Brain microvascular endothelial cell (primary cell): ENCODE data around the gene HOXA5.
A peak's percentile ranks its signal among the peaks of the same experiment; 100 is the strongest.

Source experiments
- DNase-seq: peaks from one replicate; pipeline ENCODE4 v3.0.0-alpha.2; 2020
- H3K27ac ChIP-seq: fragments of 250-450 bp; sonication (Bioruptor Pico); 2 replicates; pipeline ENCODE4 v1.5.1; 2020; ENCODE audit warnings: mild to moderate bottlenecking, moderate library complexity
- H3K27me3 ChIP-seq: fragments of 250-450 bp; sonication (Bioruptor Pico); replicated peaks from 2 replicates; pipeline ENCODE4 v1.5.1; 2020; ENCODE audit warnings: mild to moderate bottlenecking
- H3K36me3 ChIP-seq: fragments of 250-450 bp; sonication (Bioruptor Pico); replicated peaks from 2 replicates; pipeline ENCODE4 v1.5.1; 2020; ENCODE audit warnings: mild to moderate bottlenecking
- H3K4me3 ChIP-seq: 2 replicates; pipeline ENCODE4 v1.5.1; 2011; ENCODE audit warnings: low read depth, mild to moderate bottlenecking, control low read depth, low read length, moderate library complexity
- CTCF ChIP-seq: IDR thresholded peaks from 2 replicates; pipeline ENCODE4 v1.5.1; 2011; ENCODE audit warnings: low read depth, mild to moderate bottlenecking, moderate library complexity, low read length, control low read depth, inconsistent platforms; ENCODE audit errors: missing control alignments
- in situ Hi-C: cut with HindIII; loops from 2 replicates; pipeline ENCODE4 v1.10.0; 2017; ENCODE audit warnings: low sequenced_read_pairs, low pct_ligation_motif_present

The HOXA5 gene

GRCh38 chr7:27095897-27096767 lies 47.3 kb downstream of the HOXA5 start, which contains the start of gene HOXA1:
Gene HOXA1, minus strand, starts transcription at chr7:27096000. Its CDS starts 88 bp downstream, at chr7:27095912.
- peak within 1 kb of the TSS; percentile 68 for H3K4me3 ChIP-seq
- DNase-seq: no peak
- in situ Hi-C loops: no loop called here
- no peak for TF ChIP-seq CTCF
- H3K27ac ChIP-seq: no peak within 1 kb of the TSS
- H3K27me3 ChIP-seq: peaks cover 96% of the 10 kb centered on the region
- H3K36me3 ChIP-seq: no peaks in the 10 kb centered on the region

DNA sequence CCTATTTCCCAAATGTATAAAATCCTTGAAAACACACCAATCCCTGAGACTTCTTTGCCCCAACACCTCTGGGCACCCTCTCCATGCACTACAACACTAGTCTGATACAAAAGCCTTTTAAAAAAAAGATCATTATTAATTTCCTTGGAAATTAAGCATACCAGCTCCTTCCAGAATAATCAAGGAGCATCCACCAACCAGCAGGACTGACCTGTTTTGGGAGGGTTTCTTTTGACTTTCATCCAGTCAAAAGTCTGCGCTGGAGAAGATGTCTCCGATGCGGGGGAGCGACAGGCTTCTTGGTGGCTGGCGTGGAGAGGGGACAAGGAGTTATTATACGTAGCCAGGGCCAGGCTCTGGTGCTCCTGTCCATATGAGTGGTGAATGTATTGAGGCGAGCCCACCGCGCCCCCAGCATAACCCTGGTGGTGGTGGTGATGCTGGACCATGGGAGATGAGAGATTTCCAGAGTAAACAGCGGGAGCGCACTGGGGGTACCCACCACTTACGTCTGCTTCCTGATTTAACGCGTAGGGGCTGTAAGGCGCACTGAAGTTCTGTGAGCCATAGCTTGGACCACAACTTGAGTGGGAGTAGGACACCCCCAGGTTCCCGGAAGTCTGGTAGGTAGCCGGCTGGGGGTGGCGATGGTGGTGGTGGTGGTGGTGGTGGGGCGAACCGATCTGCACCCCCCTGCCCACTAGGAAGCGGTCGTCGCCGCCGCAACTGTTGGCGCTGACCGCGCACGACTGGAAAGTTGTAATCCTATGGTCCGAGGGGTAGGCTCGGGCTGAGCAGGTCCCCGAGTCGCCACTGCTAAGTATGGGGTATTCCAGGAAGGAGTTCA lies 48.2 kb downstream of the HOXA5 start:
- no peak for DNase-seq
- Histone ChIP-seq H3K27ac (no peak overlapping the region), H3K27me3 (peaks cover 91% of the 10 kb centered on the region)

DNA sequence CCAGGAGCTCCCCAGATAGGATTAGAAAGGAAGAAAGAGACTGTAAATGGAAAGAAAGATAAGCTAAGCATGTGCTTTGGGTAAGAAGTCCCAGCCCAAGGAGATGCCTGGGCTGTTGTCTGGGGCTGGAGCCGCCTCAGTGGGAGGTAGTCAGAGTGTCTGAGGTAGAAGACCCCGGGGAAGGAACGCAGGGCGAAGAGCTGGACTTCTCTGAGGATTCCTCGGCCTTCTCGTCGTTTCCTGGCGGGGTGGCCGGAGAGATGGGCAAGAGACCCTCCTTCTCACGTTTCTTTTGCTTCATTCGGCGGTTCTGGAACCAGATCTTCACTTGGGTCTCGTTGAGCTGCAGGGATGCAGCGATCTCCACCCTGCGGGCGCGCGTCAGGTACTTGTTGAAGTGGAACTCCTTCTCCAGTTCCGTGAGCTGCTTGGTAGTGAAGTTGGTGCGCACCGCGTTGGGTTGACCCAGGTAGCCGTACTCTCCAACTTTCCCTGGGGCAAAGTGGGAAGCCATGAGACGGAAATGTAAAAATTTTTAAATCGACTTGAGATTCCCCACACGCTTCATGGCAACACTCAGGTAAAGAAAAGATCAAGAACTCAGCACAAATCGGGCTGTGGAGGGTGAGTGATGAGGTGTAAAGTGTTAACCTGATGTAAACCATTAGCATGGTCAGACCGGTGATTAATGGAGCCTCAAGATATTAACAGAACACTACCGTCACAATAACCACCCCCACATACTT lies 49.0 kb downstream of the HOXA5 start:
- TF ChIP-seq CTCF: no peak
- Histone ChIP-seq H3K4me3 (no peak overlapping the region), H3K36me3 (no peaks in the 10 kb centered on the region), H3K27ac (no peak overlapping the region), H3K27me3 (peaks cover 92% of the 10 kb centered on the region)
- no peak for DNase-seq
- in situ Hi-C loops: no loop called here

More for the DNA sequence above, 48.2 kb downstream of the HOXA5 start:
- no peak for TF ChIP-seq CTCF
- in situ Hi-C loops: no loop called here
- peak overlapping the region; percentile 68 for H3K4me3 ChIP-seq
- no peaks in the 10 kb centered on the region for H3K36me3 ChIP-seq

DNA sequence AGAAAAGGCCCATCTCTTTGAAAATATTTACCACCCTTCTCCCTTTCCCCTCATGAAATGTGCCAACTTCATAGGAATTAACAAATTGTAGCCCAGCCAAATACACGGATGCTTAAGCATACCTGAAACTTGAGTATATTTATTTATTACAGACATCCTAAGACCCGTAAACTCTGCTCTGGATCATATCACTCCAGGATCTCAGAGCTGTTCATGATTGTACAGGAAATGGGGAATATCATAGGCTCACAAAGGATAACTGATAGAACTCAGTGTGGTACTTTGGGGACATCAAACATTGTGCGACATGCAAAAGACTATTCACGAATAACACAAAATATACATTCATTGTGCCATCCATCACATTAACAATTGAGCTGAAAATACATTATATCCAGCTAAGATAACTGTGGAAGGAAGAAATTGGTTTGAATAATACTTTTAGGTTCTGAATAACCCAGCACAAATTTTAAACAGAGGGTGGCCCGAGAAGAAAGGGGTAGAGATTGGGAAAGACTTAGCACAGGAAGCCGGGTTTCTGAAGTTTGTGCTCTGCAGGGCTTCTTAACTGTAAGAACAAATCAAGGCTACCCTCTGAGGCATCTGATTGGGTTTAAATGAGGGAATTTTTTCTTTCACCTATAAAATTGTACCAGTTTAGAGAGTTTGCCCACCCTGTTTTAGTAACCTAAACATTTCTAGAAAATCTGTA lies 50.1 kb downstream of the HOXA5 start:
- in situ Hi-C loops: no loop called here
- peaks cover 89% of the 10 kb centered on the region for H3K27me3 ChIP-seq
- no peaks in the 10 kb centered on the region for H3K36me3 ChIP-seq
- DNase-seq: no peak
- TF ChIP-seq CTCF: no peak
- H3K4me3 ChIP-seq: no peak overlapping the region
- no peak overlapping the region for H3K27ac ChIP-seq

GRCh38 chr7:27092819-27093110 lies 50.7 kb downstream of the HOXA5 start:
- Histone ChIP-seq H3K27ac (no peak overlapping the region), H3K36me3 (no peaks in the 10 kb centered on the region), H3K27me3 (peaks cover 89% of the 10 kb centered on the region), H3K4me3 (no peak overlapping the region)
- no peak for TF ChIP-seq CTCF
- in situ Hi-C loops: no loop called here
- DNase-seq: no peak
